ENCODE data around the gene SP4. TPM values are rescaled to one million over a fixed set of nuclear protein-coding genes. Genes with fewer than 3 reads are reported as not detected.

Gene SP4
- total RNA-seq, 6 donors from 2014 or later = 2.4 to 19.3 (median 9.5) TPM

DNA sequence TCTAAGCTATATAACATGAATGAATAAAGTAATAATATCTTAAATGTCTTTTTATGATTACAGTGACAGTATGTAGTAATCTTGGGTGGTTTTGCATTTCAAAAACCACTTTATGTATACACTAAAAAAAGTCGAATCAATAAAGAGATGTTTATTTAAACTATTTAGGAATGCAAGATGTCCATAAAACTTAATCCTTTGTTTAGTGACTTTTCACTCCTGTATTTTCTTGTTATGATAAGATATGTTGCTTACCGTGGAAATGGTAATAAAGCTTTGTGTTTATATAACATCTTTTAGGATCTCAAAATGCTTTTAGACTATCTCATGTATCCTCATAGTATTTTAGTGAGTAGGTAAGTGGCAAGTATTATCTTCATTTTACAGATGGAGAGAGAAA, 48.5 kb downstream of the SP4 start:
- Histone ChIP-seq H3K4me3 (no peak overlapping the region), H3K27me3 (no peaks in the 10 kb centered on the region), H3K36me3 (peaks cover 3 to 9% (median 4%) of the 10 kb centered on the region in 4 donors), H3K4me1 (no peaks in the 10 kb centered on the region), H3K27ac (no peak overlapping the region), H3K9me3 (no peaks in the 10 kb centered on the region)
- no peak for DNase-seq
- ATAC-seq (ENCODE audit: low FRiP score in 2 of 2) = no peak
- 68 to 82% methylated on average over 2 of the region's 2 CpGs for WGBS, 2 donors
- TF ChIP-seq EP300 (IDR thresholded peaks at IDR 0.05) (no peak), POLR2AphosphoS5 (IDR thresholded peaks at IDR 0.05) (no peak), POLR2A (IDR thresholded peaks at IDR 0.05) (no peak)

- Histone ChIP-seq H3K9me3 (no peaks in the 10 kb centered on the region), H3K4me3 (no peak overlapping the region), H3K4me1 (no peaks in the 10 kb centered on the region), H3K27ac (no peak overlapping the region), H3K27me3 (no peaks in the 10 kb centered on the region), H3K36me3 (peaks cover 3 to 19% (median 4%) of the 10 kb centered on the region in 4 donors)
- DNase-seq (no peak), ATAC-seq (ENCODE audit: low FRiP score in 2 of 2) (no peak)
- TF ChIP-seq POLR2AphosphoS5 (IDR thresholded peaks at IDR 0.05) (no peak), CTCF (IDR thresholded peaks at IDR 0.05) (no peak), POLR2A (IDR thresholded peaks at IDR 0.05) (no peak), EP300 (IDR thresholded peaks at IDR 0.05) (no peak)
- 87 to 90% methylated on average over 3 of the region's 3 CpGs for WGBS, 2 donors
These were observed 53.0 kb downstream of the SP4 start for GRCh38 chr7:21480693-21481403.

DNA sequence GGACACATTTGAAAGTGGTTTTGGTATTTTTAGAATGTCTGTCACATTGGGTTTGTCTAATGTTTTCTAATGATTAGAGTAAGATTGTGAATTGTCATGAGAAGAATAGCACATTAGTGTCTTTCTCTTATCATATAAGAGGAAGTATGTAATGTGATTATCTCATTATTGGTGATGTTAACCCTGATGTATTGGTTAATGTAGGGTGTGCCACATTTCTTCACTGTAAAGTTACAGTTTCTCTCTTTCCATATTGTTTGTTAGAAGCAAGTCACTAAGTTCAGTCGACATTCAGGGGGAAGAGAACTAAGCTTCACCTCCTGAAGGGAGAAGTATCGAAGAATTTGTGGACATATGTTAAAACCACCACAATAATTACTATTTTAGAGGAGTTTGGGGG, 58.6 kb downstream of the SP4 start:
- 84 to 90% methylated on average over 2 of the region's 2 CpGs for WGBS, 2 donors
- no peak for TF ChIP-seq CTCF (IDR thresholded peaks at IDR 0.05)
- TF ChIP-seq EP300 (IDR thresholded peaks at IDR 0.05) = no peak
- TF ChIP-seq POLR2AphosphoS5 (IDR thresholded peaks at IDR 0.05) = no peak
- no peak for TF ChIP-seq POLR2A (IDR thresholded peaks at IDR 0.05)
- DNase-seq (no peak), ATAC-seq (ENCODE audit: low FRiP score in 2 of 2) (no peak)
- Histone ChIP-seq H3K9me3 (no peaks in the 10 kb centered on the region), H3K4me3 (no peak overlapping the region), H3K27ac (no peak overlapping the region), H3K36me3 (peaks cover 0 to 10% (median 0%) of the 10 kb centered on the region in 4 donors), H3K27me3 (no peaks in the 10 kb centered on the region), H3K4me1 (peaks cover 0 to 3% (median 0%) of the 10 kb centered on the region in 4 donors)

DNA sequence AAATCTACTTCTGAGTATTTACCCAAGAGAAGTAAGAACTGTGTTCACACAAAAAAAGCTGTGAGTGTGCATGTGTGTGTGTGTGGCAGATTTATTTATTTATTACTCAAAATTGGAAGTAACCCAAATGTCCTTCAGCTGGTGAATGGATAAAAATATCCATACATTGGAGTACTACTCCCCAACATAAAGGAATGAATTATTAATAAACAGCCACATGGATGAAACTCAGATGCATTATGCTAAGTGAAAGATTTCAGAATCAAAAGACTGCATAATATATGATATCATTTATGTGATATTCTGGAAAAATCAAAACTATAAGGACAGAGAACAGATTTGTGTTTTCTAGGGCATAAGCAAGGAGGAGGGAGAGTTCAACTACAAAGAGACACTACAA, 67.8 kb downstream of the SP4 start:
- H3K4me1 ChIP-seq = no peaks in the 10 kb centered on the region
- peaks cover 0 to 9% (median 7%) of the 10 kb centered on the region in 4 donors for H3K9me3 ChIP-seq
- H3K27me3 ChIP-seq = no peaks in the 10 kb centered on the region
- no peaks in the 10 kb centered on the region for H3K36me3 ChIP-seq
- H3K4me3 ChIP-seq = no peak overlapping the region
- no peak for ATAC-seq (ENCODE audit: low FRiP score in 2 of 2)
- no peak overlapping the region for H3K27ac ChIP-seq
- DNase-seq = no peak
- TF ChIP-seq CTCF (IDR thresholded peaks at IDR 0.05) = no peak

- no peak for DNase-seq
- no peaks in the 10 kb centered on the region for H3K4me1 ChIP-seq
- H3K9me3 ChIP-seq = peaks cover 0 to 9% (median 7%) of the 10 kb centered on the region in 4 donors
- H3K27me3 ChIP-seq = no peaks in the 10 kb centered on the region
- TF ChIP-seq POLR2AphosphoS5 (IDR thresholded peaks at IDR 0.05) (no peak), CTCF (IDR thresholded peaks at IDR 0.05) (no peak), POLR2A (IDR thresholded peaks at IDR 0.05) (no peak), EP300 (IDR thresholded peaks at IDR 0.05) (no peak)
- H3K27ac ChIP-seq = no peak overlapping the region
- ATAC-seq (ENCODE audit: low FRiP score in 2 of 2) = no peak
- no peak overlapping the region for H3K4me3 ChIP-seq
- H3K36me3 ChIP-seq = no peaks in the 10 kb centered on the region
These were observed 69.2 kb downstream of the SP4 start for GRCh38 chr7:21497072-21497471.
